PFSK-1 (cell line): Measurements from ENCODE around the gene DNAL1.

Experiments used
- FOXP2 ChIP-seq: optimal IDR thresholded peaks from 2 replicates; pipeline ENCODE3; 2011; ENCODE audit warnings: borderline replicate concordance, control low read depth, inconsistent platforms; ENCODE audit not compliant: insufficient read depth; ENCODE audit errors: extremely low read length, extremely low read depth
- POLR2AphosphoS5 ChIP-seq: IDR thresholded peaks from 2 replicates; pipeline ENCODE4 v1.6.1; 2012; ENCODE audit warnings: low read depth, mild to moderate bottlenecking, control low read depth, low read length, moderate library complexity
- SIN3A ChIP-seq: IDR thresholded peaks from 2 replicates; pipeline ENCODE4 v1.6.1; 2012; ENCODE audit warnings: mild to moderate bottlenecking, low read length, moderate library complexity, borderline replicate concordance; ENCODE audit not compliant: insufficient read depth
- TAF1 ChIP-seq: IDR thresholded peaks from 2 replicates; pipeline ENCODE4 v1.6.1; 2012; ENCODE audit warnings: low read length, control low read depth, borderline replicate concordance; ENCODE audit not compliant: insufficient read depth
- TF ChIP-seq, protein P1 (sequence below), 2 experiments: IDR thresholded peaks; 2 replicates each; pipeline versions ENCODE4 v1.6.1 to v1.8.0; 2011 to 2012; ENCODE audit warnings: low read depth in 2 of 2, low read length in 2 of 2, control low read depth in 1 of 2, inconsistent platforms in 1 of 2, mild to moderate bottlenecking in 1 of 2, moderate library complexity in 1 of 2; ENCODE audit not compliant: insufficient read depth in 1 of 2

DNAL1 gene

DNA sequence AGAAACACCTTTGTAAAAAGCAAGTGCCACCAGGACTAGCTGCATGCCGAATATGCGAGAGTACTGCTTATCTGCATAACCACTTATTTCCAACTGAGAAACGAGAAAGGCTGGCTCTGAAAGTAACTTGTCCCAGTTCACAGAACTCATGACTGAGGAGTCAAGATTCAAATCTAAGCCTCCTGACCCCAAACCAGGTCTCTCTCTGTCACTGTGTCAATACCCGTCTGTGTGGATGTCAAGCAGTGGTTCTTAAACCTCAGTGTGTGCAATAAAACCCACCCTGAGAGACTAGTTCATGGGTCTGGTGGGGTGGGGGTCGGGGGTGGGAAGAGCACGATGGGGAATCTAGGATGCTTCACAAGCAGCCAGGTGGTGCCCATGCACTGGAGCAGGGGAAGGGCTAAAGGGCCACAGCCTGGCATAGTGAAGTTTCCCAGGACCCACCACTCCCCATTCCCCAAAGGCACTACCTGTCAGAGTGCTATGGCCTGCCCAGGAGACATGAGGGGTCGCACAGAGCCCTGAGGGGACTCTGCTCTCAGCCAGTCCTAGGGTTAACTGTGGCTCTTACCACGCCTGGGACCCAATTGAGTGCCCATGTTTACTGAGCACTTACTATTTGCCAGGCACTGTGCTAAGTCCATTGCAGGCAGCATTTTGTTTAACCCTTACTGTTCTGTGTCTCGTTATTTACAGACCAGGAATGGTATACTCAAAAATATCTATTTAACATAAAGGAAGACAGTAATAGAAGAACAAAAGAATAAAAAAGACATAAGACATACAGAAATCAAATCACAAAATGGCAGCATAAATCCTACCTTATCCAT, 102.8 kb downstream of the DNAL1 start:
- TF ChIP-seq, protein P1, sequence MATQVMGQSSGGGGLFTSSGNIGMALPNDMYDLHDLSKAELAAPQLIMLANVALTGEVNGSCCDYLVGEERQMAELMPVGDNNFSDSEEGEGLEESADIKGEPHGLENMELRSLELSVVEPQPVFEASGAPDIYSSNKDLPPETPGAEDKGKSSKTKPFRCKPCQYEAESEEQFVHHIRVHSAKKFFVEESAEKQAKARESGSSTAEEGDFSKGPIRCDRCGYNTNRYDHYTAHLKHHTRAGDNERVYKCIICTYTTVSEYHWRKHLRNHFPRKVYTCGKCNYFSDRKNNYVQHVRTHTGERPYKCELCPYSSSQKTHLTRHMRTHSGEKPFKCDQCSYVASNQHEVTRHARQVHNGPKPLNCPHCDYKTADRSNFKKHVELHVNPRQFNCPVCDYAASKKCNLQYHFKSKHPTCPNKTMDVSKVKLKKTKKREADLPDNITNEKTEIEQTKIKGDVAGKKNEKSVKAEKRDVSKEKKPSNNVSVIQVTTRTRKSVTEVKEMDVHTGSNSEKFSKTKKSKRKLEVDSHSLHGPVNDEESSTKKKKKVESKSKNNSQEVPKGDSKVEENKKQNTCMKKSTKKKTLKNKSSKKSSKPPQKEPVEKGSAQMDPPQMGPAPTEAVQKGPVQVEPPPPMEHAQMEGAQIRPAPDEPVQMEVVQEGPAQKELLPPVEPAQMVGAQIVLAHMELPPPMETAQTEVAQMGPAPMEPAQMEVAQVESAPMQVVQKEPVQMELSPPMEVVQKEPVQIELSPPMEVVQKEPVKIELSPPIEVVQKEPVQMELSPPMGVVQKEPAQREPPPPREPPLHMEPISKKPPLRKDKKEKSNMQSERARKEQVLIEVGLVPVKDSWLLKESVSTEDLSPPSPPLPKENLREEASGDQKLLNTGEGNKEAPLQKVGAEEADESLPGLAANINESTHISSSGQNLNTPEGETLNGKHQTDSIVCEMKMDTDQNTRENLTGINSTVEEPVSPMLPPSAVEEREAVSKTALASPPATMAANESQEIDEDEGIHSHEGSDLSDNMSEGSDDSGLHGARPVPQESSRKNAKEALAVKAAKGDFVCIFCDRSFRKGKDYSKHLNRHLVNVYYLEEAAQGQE (IDR thresholded peaks at IDR 0.05; ENCODE audit: insufficient read depth in 1 of 2, low read depth in 2 of 2, low read length in 2 of 2), result no peak
- no peak for TF ChIP-seq POLR2AphosphoS5
- no peak for TF ChIP-seq TAF1
- no peak for TF ChIP-seq SIN3A
- no peak for TF ChIP-seq FOXP2

DNA sequence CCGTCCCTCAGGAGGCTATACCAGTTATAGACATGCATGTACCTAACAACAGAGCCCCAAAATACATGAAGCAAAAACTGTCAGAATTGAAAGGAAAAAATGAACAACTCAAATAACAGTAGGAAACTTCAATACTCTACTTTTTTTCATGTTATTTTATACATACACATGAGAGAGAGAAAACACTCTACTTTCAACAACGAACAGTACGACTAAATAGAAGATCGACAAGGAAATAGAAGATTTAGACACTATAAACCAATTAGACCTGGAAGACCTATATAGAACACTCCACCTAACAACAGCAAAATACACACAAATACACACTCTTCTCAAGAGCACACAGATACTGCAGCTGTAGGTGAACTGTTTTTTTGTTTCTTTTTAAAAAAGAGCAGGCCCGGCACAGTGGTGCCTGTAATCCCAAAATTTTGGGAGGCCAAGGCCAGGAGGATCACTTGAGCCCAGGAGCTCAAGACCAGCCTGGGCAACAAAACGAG, 104.1 kb downstream of the DNAL1 start:
- no peak for TF ChIP-seq POLR2AphosphoS5
- TF ChIP-seq FOXP2, result no peak
- TF ChIP-seq SIN3A, result no peak
- TF ChIP-seq TAF1, result no peak
- TF ChIP-seq, protein P1 (IDR thresholded peaks at IDR 0.05; ENCODE audit: insufficient read depth in 1 of 2, low read depth in 2 of 2, low read length in 2 of 2), result no peak

DNA sequence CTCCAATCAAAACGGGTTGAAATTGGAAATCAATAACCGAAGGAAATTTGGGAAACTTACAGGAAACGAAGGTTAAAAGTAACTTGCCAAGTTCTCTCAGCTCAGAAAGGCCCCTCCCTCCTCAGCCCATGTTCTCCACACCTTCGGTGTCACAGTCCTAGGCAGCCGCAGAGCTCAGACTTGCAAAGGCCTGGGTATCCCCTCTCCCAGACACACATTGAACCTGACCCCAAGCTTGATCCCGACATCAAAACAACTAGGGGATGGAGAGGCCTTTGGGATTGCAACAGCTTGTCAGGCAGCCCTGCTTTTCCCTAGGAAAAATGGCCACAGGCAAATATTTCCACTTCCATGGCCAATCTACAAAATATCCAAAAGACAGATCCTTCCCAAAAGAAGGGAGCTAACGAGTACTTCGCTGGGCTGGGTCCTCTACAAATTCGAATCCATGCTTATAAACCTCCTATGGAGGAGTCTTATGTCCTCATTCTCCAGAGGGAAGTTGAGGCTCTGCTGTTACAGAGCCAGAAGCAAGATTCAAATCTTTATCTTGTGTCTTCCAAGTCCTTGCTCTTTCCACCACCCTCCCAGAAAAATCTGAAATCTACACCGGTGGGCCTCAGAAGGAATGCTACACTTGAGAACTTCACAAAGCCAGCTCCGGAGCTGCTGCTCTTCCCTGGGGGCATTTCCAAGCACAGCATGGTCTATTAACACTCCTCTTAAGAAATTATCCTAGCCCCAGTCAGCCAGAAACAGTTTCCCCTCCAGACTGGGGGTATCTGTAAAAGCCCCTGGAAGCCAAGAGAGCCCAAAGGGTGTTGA, 105.1 kb downstream of the DNAL1 start:
- TF ChIP-seq SIN3A (no peak), TAF1 (no peak), POLR2AphosphoS5 (no peak), FOXP2 (no peak)
- TF ChIP-seq, protein P1 (IDR thresholded peaks at IDR 0.05; ENCODE audit: insufficient read depth in 1 of 2, low read depth in 2 of 2, low read length in 2 of 2), result no peak

DNA sequence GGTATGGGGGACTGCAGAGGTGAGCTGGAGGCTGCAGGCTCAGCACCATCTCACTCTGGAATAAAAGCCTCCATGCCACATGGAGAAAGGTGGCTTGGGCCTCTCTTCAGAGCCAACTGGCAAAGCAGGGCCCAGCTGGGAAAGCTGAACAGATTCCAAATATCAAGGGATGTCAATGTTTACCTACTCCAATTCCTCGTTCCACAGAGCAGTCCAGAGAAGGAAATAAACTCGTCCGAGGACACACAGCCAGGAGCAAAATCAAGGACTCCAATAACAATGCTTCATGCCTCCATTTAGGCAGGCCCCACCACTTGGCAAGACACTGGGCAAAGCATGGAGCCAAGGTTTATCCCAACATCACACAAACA, 105.7 kb downstream of the DNAL1 start:
- TF ChIP-seq TAF1, result no peak
- no peak for TF ChIP-seq FOXP2
- TF ChIP-seq SIN3A, result no peak
- no peak for TF ChIP-seq POLR2AphosphoS5
- TF ChIP-seq, protein P1 (IDR thresholded peaks at IDR 0.05; ENCODE audit: insufficient read depth in 1 of 2, low read depth in 2 of 2, low read length in 2 of 2), result no peak
